ENCODE data around the gene CDC123.

GRCh38 chr10:12165999-12166775 lies 29.8 kb upstream of the CDC123 start:
- TF ChIP-seq POLR2AphosphoS5 (IDR thresholded peaks at IDR 0.05; ENCODE audit: low read depth, low read length) (no peak), TAF1 (IDR thresholded peaks at IDR 0.05; ENCODE audit: low read depth, low read length) (no peak), POLR2A (IDR thresholded peaks at IDR 0.05; ENCODE audit: low read depth, low read length) (no peak)

Data from GM12891 (cell line).